K562 (cell line): ENCODE results near the gene KRTCAP2. TPM values are rescaled to one million over a fixed set of nuclear protein-coding genes. Genes with fewer than 3 reads are reported as not detected.

Experiments used
- ATF1 ChIP-seq, 2 experiments: fragments of 450-650 bp in 1 of 2; IDR thresholded peaks; 2 replicates each; pipeline ENCODE4 v1.6.1; 2016; ENCODE audit warnings: missing compliant biosample characterization in 1 of 2, missing genetic modification characterization in 1 of 2
- GTF2E2 ChIP-seq: fragments of 200-800 bp; sonication (Bioruptor generic); IDR thresholded peaks from 2 replicates; pipeline ENCODE4 v1.6.1; 2016; ENCODE audit warnings: missing genetic modification characterization, missing compliant biosample characterization
- JUND ChIP-seq, 2 experiments: IDR thresholded peaks; 2 replicates in 1 of 2; 3 replicates in 1 of 2; pipeline ENCODE4 v1.6.1; 2011; ENCODE audit warnings: borderline replicate concordance in 2 of 2, low read depth in 2 of 2, low read length in 2 of 2, improper control_type of control experiment in 1 of 2, missing biosample characterization in 1 of 2, missing genetic modification characterization in 1 of 2, missing genetic modification reagents in 1 of 2
- LCOR ChIP-seq: sonication (generic); formaldehyde crosslinking; IDR thresholded peaks from 2 replicates; pipeline ENCODE4 v1.8.0; 2022; ENCODE audit warnings: mild to moderate bottlenecking, missing genetic modification reagents
- NCOA6 ChIP-seq: fragments of 450-650 bp; IDR thresholded peaks from 2 replicates; pipeline ENCODE4 v1.6.1; 2017; ENCODE audit warnings: mild to moderate bottlenecking
- PHTF2 ChIP-seq: fragments of 250-450 bp; sonication (Bioruptor Pico); IDR thresholded peaks from 2 replicates; pipeline ENCODE4 v1.5.0; 2021; ENCODE audit warnings: mild to moderate bottlenecking
- PKNOX1 ChIP-seq: fragments of 450-650 bp; IDR thresholded peaks from 2 replicates; pipeline ENCODE4 v1.6.1; 2016
- RBFOX2 ChIP-seq: fragments of 200-400 bp; formaldehyde crosslinking; IDR thresholded peaks from 2 replicates; pipeline ENCODE4 v1.6.1; 2017; ENCODE audit warnings: low read depth, mild to moderate bottlenecking, low read length, moderate library complexity
- TBP ChIP-seq: optimal IDR thresholded peaks from 2 replicates; pipeline ENCODE3; 2011; ENCODE audit warnings: low read depth, low read length, improper control_type of control experiment
- TCF7L2 ChIP-seq: fragments of 150-350 bp; IDR thresholded peaks from 2 replicates; pipeline ENCODE4 v1.6.1; 2016; ENCODE audit warnings: low read depth, mild to moderate bottlenecking, low read length, moderate library complexity
- VEZF1 ChIP-seq: fragments of 200-800 bp; sonication (Bioruptor generic); IDR thresholded peaks from 2 replicates; pipeline ENCODE4 v1.6.1; 2017; ENCODE audit warnings: missing genetic modification characterization, missing compliant biosample characterization
- ZBED1 ChIP-seq: IDR thresholded peaks from 2 replicates; pipeline ENCODE4 v1.6.1; 2014
- ZBTB7A ChIP-seq: IDR thresholded peaks from 2 replicates; pipeline ENCODE4 v1.6.1; 2011; ENCODE audit warnings: low read depth, mild to moderate bottlenecking, low read length, moderate library complexity, borderline replicate concordance; ENCODE audit not compliant: control insufficient read depth
- ZNF507 ChIP-seq: conservative IDR thresholded peaks from 2 replicates; pipeline ENCODE4 v1.6.1; 2017; ENCODE audit warnings: missing genetic modification characterization, missing compliant biosample characterization
- polyA plus RNA-seq, 8 experiments: library from polyadenylated mRNA; depleted of rRNA in 4 of 8; stranded (reverse) in 5 of 8; unstranded in 3 of 8; fragments of >200 nt; fragmentation: Nextera tagmentation in 2 of 8; fragmentation: Illumina TruSeq in 1 of 8; extraction: Ambion mirVana in 2 of 8; extraction: Trizol in 1 of 8; gene quantifications; 2 replicates each; pipeline versions ENCODE4 v1.2.1 to v1.2.3, GENCODE V29; 2011 to 2014; ENCODE audit warnings: inconsistent platforms in 1 of 8, missing spikeins in 1 of 8
- total RNA-seq, 7 experiments: library from RNA; depleted of rRNA in 6 of 7; stranded (reverse); fragments of >200 nt in 6 of 7; fragmentation: Illumina TruSeq in 2 of 7; extraction: Trizol in 2 of 7; gene quantifications; 2 replicates each; pipeline versions ENCODE4 v1.2.1 to v1.2.3, GENCODE V29; 2011 to 2021; ENCODE audit warnings: low replicate concordance in 1 of 7
- TF ChIP-seq, protein P1 (sequence below): fragments of 450-650 bp; formaldehyde crosslinking; IDR thresholded peaks from 2 replicates; pipeline ENCODE4 v1.4.0; 2020; ENCODE audit warnings: mild to moderate bottlenecking, moderate library complexity
- TF ChIP-seq, protein P2 (sequence below), 3 experiments: IDR thresholded peaks in 2 of 3; conservative IDR thresholded peaks in 1 of 3; 2 replicates each; pipeline ENCODE4 v1.5.1; 2011 to 2012; ENCODE audit warnings: low read length in 3 of 3, mild to moderate bottlenecking in 3 of 3, control low read depth in 2 of 3, improper control_type of control experiment in 1 of 3, inconsistent platforms in 1 of 3, low read depth in 1 of 3, mixed read lengths in 1 of 3, moderate library complexity in 1 of 3; ENCODE audit not compliant: insufficient read depth in 2 of 3
- TF ChIP-seq, protein P3 (sequence below): fragments of 450-650 bp; IDR thresholded peaks from 2 replicates; pipeline ENCODE4 v1.6.1; 2016; ENCODE audit warnings: antibody characterized with exemption
- TF ChIP-seq, protein P4 (sequence below): fragments of 250-450 bp; sonication (Bioruptor Pico); IDR thresholded peaks from 2 replicates; pipeline ENCODE4 v1.8.0; 2021; ENCODE audit warnings: mild to moderate bottlenecking, moderate library complexity

The KRTCAP2 gene
- total and polyA plus RNA-seq, 9 of the 15 experiments (the other 6 are each of a cell fraction or from before 2014, with no cell fraction given): 126 to 436 (median 244) TPM

DNA sequence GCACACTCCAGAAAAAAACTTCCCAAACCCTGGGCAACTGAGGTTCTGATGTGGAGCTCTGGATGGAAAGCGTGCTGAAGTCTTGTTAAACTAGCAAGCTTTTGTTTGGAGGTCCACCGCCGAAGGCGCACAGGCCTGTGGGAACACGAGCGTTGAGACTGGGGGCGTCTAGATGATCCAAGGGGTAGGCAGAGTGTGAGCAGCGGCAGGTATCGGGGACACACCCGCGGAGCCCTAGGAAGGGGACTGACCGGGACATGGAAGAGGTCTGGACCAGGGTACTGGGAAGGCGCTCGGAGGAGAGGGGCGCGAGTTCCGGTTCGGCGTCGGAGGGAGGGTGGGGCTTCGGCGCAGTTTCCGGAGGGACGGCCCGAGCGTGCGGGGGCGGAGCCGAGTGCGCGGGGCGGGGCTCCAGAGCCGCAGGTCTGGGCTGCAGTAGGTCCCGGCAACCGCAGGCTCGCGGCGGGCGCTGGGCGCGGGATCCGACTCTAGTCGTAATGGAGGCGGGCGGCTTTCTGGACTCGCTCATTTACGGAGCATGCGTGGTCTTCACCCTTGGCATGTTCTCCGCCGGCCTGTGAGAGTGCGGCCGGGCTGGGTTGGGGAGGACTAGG is 37.6 kb downstream of the KRTCAP2 start, which contains the start of gene SLC50A1 (continued):
- TF ChIP-seq, protein P1, sequence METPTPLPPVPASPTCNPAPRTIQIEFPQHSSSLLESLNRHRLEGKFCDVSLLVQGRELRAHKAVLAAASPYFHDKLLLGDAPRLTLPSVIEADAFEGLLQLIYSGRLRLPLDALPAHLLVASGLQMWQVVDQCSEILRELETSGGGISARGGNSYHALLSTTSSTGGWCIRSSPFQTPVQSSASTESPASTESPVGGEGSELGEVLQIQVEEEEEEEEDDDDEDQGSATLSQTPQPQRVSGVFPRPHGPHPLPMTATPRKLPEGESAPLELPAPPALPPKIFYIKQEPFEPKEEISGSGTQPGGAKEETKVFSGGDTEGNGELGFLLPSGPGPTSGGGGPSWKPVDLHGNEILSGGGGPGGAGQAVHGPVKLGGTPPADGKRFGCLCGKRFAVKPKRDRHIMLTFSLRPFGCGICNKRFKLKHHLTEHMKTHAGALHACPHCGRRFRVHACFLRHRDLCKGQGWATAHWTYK: peak; percentile 14; the same call in 1 of the 2 replicates
- TF ChIP-seq, protein P2, sequence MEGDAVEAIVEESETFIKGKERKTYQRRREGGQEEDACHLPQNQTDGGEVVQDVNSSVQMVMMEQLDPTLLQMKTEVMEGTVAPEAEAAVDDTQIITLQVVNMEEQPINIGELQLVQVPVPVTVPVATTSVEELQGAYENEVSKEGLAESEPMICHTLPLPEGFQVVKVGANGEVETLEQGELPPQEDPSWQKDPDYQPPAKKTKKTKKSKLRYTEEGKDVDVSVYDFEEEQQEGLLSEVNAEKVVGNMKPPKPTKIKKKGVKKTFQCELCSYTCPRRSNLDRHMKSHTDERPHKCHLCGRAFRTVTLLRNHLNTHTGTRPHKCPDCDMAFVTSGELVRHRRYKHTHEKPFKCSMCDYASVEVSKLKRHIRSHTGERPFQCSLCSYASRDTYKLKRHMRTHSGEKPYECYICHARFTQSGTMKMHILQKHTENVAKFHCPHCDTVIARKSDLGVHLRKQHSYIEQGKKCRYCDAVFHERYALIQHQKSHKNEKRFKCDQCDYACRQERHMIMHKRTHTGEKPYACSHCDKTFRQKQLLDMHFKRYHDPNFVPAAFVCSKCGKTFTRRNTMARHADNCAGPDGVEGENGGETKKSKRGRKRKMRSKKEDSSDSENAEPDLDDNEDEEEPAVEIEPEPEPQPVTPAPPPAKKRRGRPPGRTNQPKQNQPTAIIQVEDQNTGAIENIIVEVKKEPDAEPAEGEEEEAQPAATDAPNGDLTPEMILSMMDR (IDR thresholded peaks at IDR 0.05 in 2 of 3, conservative IDR thresholded peaks at IDR 0.05 in 1 of 3; ENCODE audit: insufficient read depth in 2 of 3, low read depth in 1 of 3, low read length in 3 of 3): peak; percentile 23 to 37 (median 31); a peak in 4 of 6 replicates
- no peak for TF ChIP-seq TCF7L2
- TF ChIP-seq LCOR (CRISPR knock-in tag): 0 out of 2 replicates have a peak, but pooled peaks have one; percentile 66
- peak; percentile 48 for TF ChIP-seq TBP
- TF ChIP-seq ATF1 (CRISPR knock-in tag; IDR thresholded peaks at IDR 0.05): no peak
- peak; percentile 90 for TF ChIP-seq ATF1 (tag; IDR thresholded peaks at IDR 0.05)
- TF ChIP-seq VEZF1: peak; percentile 49; the same call in 1 of the 2 replicates
- no peak for TF ChIP-seq PHTF2 (CRISPR knock-in tag)
- TF ChIP-seq ZNF507 (tag): no peak
- TF ChIP-seq GTF2E2 (tag): peak; percentile 89
- TF ChIP-seq, protein P3, sequence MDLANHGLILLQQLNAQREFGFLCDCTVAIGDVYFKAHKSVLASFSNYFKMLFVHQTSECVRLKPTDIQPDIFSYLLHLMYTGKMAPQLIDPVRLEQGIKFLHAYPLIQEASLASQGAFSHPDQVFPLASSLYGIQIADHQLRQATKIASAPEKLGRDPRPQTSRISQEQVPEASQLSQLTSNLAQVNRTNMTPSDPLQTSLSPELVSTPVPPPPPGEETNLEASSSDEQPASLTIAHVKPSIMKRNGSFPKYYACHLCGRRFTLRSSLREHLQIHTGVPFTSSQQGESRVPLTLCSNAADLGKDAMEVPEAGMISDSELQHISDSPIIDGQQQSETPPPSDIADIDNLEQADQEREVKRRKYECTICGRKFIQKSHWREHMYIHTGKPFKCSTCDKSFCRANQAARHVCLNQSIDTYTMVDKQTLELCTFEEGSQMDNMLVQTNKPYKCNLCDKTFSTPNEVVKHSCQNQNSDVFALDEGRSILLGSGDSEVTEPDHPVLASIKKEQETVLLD: 0 out of 2 replicates have a peak, but pooled peaks have one; percentile 11
- TF ChIP-seq ZBED1: 0 out of 2 replicates have a peak, but pooled peaks have one; percentile 13
- TF ChIP-seq JUND (IDR thresholded peaks at IDR 0.05; ENCODE audit: borderline replicate concordance, low read depth, low read length): peak; percentile 25; the same call in 1 of the 2 replicates
- no peak; the same call in 2 of the 3 replicates for TF ChIP-seq JUND (tag; IDR thresholded peaks at IDR 0.05; ENCODE audit: borderline replicate concordance, low read depth, low read length)
- TF ChIP-seq, protein P4, sequence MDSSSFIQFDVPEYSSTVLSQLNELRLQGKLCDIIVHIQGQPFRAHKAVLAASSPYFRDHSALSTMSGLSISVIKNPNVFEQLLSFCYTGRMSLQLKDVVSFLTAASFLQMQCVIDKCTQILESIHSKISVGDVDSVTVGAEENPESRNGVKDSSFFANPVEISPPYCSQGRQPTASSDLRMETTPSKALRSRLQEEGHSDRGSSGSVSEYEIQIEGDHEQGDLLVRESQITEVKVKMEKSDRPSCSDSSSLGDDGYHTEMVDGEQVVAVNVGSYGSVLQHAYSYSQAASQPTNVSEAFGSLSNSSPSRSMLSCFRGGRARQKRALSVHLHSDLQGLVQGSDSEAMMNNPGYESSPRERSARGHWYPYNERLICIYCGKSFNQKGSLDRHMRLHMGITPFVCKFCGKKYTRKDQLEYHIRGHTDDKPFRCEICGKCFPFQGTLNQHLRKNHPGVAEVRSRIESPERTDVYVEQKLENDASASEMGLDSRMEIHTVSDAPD (CRISPR knock-in tag): no peak
- peak; percentile 60; the same call in 1 of the 2 replicates for TF ChIP-seq ZBTB7A
- TF ChIP-seq PKNOX1: no peak
- 0 out of 2 replicates have a peak, but pooled peaks have one; percentile 16 for TF ChIP-seq NCOA6
- peak; percentile 93 for TF ChIP-seq RBFOX2
